Superior temporal gyrus (tissue), 1 donor: Measurements from ENCODE around the gene KLHL18.
"Not testable (repeated sequence)": the region's sequence is repeated elsewhere in the genome, so short reads cannot be mapped to it uniquely, and the experiment has no call there.

Experiments
- DNase-seq: peaks from one replicate; pipeline ENCODE4 v3.0.0-alpha.2; 2016; ENCODE audit errors: extremely low spot score

KLHL18 gene

GRCh38 chr3:47314056-47314764 lies 31.5 kb downstream of the KLHL18 start:
- DNase-seq: no peak

- DNase-seq: peak; percentile 46
These were observed 32.4 kb downstream of the KLHL18 start for GRCh38 chr3:47315069-47315647.

GRCh38 chr3:47316151-47316550 lies 33.4 kb downstream of the KLHL18 start:
- not testable (repeated sequence) for DNase-seq

GRCh38 chr3:47318916-47319315 lies 36.2 kb downstream of the KLHL18 start:
- DNase-seq: no peak

GRCh38 chr3:47319956-47320355 lies 37.2 kb downstream of the KLHL18 start:
- DNase-seq: no peak

GRCh38 chr3:47323431-47324277 lies 40.9 kb downstream of the KLHL18 start:
- DNase-seq: no peak

- DNase-seq: peak; percentile 92
These were observed 41.6 kb downstream of the KLHL18 start for GRCh38 chr3:47324278-47324865.

- no peak for DNase-seq
These were observed 51.2 kb downstream of the KLHL18 start for GRCh38 chr3:47333907-47334306.

GRCh38 chr3:47337656-47338055 lies 54.9 kb downstream of the KLHL18 start:
- no peak for DNase-seq

- no peak for DNase-seq
These were observed 57.2 kb downstream of the KLHL18 start for GRCh38 chr3:47339951-47340350.

- DNase-seq: no peak
These were observed 58.1 kb downstream of the KLHL18 start for GRCh38 chr3:47340866-47341265.

- DNase-seq: no peak
These were observed 59.4 kb downstream of the KLHL18 start for GRCh38 chr3:47342151-47342550.

- DNase-seq: no peak
These were observed 60.1 kb downstream of the KLHL18 start for GRCh38 chr3:47342812-47343211.

GRCh38 chr3:47343471-47343971 lies 60.8 kb downstream of the KLHL18 start:
- DNase-seq: no peak

- no peak for DNase-seq
These were observed 62.2 kb downstream of the KLHL18 start for GRCh38 chr3:47344971-47345370.

- DNase-seq: no peak
These were observed 64.6 kb downstream of the KLHL18 start for GRCh38 chr3:47347217-47347801.

GRCh38 chr3:47348411-47349154 lies 65.8 kb downstream of the KLHL18 start:
- DNase-seq: no peak

- DNase-seq: no peak
These were observed 72.3 kb downstream of the KLHL18 start for GRCh38 chr3:47355010-47355409.

GRCh38 chr3:47356201-47356600 lies 73.5 kb downstream of the KLHL18 start:
- no peak for DNase-seq

- no peak for DNase-seq
These were observed 76.6 kb downstream of the KLHL18 start for GRCh38 chr3:47359323-47359722.

- not testable (repeated sequence) for DNase-seq
These were observed 77.4 kb downstream of the KLHL18 start for GRCh38 chr3:47360110-47360517.
